ENCODE data around the gene ARL3.

Gene ARL3

GRCh38 chr10:102633287-102633686 is 80.9 kb downstream of the ARL3 start:
- no peak for DNase-seq

DNA sequence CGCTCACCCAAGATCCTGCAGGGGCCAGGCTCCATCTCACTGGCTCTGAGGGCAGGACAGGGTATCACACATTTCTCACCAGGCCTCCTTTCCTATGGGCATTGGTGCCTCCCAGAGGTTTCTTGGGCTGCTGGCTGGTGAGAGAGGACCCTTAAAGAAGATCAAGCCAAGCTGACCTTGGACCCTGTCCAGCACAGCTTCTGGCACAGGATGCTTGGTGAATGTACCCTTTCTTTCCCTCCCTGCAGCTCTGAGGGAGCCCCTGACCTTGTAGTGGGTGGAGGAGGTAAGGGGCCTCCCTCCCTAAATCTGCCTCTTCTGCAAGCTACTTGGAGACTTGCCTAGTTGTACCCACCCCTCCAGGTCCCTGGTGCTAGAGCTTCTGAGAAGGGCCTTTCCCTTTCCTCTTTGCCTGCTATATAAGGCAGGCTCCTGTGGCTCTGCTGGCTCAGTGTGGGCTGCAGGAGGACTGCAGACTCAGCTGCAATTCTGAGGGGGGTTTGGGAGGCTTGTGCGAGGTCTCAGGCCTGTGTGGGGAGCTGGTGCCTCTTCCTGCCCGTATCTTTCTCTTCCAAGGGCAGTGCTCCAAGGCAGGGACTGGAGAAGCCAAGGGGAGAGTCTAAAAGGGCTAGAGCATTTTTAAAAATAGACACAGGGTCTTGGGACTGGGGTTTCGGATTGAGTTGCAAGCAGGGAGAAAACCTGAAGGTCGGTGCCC is 81.6 kb downstream of the ARL3 start:
- DNase-seq: no peak

DNA sequence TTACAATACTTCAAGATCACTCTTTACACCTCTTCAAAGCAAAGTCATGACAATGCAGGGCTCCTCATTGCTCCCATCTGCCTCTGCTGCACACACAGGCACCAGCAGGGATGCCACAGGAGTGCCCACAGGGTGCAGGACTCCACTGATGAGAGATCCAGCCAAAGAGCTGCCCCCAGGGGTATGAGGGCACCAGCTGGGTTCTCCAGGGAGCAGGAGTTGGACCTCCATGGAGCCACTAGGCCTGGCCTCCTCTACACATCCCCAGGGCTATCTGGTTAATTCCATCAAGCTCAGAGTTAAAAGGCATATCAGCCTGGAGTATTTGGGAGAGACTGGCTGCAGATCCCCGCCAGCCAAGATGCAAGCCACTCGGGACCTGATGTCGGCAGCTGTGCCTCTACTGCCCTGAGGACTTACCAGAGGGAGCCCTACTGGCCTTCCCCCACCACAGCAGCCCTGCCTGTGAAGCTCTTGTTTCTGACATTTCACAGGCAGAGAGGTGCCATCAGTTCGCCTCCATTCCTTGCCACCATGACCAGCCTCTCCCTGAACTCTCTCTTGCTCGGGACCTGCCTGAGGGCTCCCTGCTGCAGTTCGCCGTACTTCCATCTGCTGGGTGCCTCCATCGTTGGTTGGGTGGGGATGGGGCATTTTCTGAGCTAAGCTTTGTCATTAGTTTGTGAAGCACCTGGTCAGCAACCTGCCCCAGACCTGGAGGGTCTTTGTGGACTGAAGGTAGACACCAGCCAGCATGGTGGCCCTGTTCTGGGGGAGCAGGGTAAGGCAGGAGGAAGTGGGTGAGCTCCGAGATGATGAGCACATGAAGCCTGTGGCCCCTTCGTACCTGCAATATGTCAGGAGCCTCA is 82.4 kb downstream of the ARL3 start:
- DNase-seq: no peak

DNA sequence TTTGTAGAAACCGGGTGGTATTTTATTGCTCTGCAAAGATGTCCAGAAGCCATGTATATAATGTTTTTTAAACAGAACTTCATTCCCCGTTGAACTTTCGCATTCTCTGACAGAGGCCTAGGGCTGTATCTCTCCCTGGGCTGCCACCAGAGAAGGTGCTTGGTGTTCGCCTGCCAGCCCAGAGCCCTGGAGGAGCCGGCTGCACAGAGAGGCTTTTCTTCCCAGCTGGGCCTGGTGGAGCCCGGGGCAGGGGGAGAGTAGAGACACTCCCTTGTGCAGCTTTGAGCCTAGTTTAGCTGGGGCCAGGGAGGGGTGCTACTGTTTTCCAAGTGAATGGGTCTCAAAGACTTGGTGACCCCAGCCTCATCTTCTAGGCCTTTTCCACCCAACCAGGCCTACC is 83.5 kb downstream of the ARL3 start:
- no peak for DNase-seq

DNA sequence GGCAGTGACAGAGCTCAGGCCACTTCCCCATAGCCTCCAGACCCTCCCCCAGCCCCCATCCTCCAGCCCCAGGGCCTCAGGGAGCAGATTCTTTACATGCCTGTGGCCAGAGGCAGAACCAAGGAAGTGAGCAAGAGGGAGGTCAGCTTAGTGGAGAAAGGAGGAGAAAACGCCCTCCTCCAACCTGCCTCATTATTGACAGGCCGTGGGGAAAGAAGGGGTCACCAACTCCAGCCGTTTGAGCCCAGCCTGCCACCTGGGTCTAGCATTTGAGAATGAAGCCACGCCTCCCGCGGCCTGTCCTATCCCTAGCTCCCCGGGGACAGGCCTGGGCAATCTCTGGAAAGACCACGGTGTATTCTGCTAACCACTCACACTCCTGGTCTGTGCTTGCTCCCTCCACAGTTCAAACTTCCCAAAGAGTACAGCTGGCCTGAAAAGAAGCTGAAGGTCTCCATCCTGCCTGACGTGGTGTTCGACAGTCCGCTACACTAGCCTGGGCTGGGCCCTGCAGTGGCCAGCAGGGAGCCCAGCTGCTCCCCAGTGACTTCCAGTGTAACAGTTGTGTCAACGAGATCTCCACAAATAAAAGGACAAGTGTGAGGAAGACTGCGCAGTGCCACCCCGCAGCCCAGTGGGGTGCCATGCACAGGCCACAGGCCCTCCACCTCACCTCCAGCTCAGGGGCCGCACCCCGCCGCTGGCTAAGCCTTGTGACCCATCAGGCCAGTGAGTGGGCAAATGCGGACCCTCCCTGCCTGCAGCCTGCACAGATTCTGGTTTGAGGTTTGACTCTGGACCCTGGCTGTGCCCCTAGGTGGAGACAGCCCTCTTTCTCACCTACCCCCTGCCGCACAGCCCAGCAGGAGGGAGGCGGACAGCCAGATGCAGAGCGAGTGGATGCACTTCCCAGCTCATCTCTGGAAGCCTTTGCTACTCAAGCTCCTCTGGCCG is 84.3 kb downstream of the ARL3 start:
- peak; percentile 39 for DNase-seq

DNA sequence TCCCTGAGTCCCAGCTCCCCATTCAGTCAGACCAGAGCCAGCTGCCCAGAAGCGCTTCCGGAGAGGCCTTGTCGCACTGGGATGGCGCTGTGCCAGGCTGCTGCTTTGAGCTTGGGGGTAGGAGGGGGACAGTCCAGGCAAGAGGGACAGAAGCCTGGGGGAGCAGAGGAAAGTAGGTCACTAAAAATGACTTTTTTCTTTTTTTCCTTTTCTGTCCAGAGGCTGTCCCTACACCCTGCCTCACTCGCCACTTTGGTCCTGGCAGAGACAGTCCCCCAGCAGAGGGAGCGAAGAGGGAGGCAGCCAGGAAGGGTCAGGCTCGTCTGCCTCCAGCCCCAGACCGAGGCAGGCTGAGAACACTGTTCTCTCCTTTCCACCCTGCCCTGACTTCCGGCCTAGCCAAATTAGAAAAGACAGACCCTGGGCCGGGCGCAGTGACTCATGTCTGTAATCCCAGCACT is 85.7 kb downstream of the ARL3 start:
- DNase-seq: no peak

- peak; percentile 46 for DNase-seq
Observed at GRCh38 chr10:102627736-102628293, 86.4 kb downstream of the ARL3 start.

- no peak for DNase-seq
Observed at GRCh38 chr10:102627291-102627735, 86.9 kb downstream of the ARL3 start.

- DNase-seq: no peak
Observed at GRCh38 chr10:102626026-102626685, 88.0 kb downstream of the ARL3 start.

DNA sequence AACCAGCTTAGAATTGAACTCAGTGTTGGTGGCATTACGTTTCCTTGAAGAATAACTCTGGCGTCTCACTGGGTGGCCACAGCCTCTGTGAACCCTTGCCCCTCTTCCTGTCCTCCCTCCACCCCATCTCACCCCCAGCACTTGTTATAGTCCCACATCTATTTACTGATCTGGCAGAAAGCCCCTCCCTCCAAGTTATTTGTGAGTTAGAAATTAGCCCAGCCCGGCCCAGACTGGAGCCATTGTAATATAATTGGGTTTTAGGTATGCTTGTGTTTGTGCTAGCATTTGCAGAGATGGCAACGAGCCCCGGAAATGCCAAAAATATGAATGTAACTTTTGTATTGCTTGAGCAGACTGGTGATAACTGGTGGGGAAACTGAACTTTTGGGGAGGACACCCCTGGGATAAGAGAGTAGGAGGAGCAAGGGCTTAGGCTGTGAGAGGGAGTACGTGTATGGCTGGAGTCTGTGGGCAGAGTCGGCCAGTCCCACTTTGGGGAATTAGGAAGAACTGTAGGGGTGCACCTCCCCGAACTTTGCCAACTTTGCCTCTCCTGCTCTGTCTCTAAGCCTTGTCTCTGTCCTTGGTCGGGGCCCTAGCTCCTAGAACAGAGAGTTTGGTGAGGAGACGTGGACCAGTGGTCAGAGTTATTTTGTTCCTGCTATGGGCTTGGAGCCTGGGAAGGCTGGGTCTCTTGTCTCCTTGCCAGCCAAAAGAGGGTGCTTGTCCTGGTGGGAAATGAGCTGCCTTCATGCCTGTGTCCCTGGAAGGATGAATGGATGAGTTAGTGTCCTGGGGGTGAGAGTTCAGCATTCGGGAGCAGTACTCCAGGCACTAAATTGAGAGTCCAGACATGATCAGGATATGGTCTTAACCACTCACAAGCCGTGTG is 89.2 kb downstream of the ARL3 start:
- DNase-seq: no peak

- no peak for DNase-seq
Observed at GRCh38 chr10:102624094-102624493, 90.1 kb downstream of the ARL3 start.

All from amniotic stem cell (primary cell).